ENCODE data around the gene SH3BP1. TPM values are rescaled to one million over a fixed set of nuclear protein-coding genes. Genes with fewer than 3 reads are reported as not detected.
A peak's percentile ranks its signal among the peaks of the same experiment; 100 is the strongest.
"Not testable (repeated sequence)": the region's sequence is repeated elsewhere in the genome, so short reads cannot be mapped to it uniquely, and the experiment has no call there.

The SH3BP1 gene
- total RNA-seq, 6 donors from 2014 or later: 11.4 to 58.7 (median 31.1) TPM

GRCh38 chr22:37647317-37647716 lies 7.8 kb downstream of the SH3BP1 start:
- ATAC-seq (ENCODE audit: low FRiP score in 2 of 2) (no peak), DNase-seq (no peak)
- 89 to 94% methylated on average over 8 of the region's 9 CpGs for WGBS, 2 donors
- TF ChIP-seq EP300 (IDR thresholded peaks at IDR 0.05) (no peak), CTCF (IDR thresholded peaks at IDR 0.05) (no peak), POLR2A (IDR thresholded peaks at IDR 0.05) (no peak), POLR2AphosphoS5 (IDR thresholded peaks at IDR 0.05) (no peak)
- no peaks in the 10 kb centered on the region for H3K27me3 ChIP-seq
- no peaks in the 10 kb centered on the region for H3K9me3 ChIP-seq
- H3K4me1 ChIP-seq: peaks cover 5 to 10% (median 9%) of the 10 kb centered on the region in 4 donors
- no peak overlapping the region for H3K27ac ChIP-seq
- no peak overlapping the region for H3K4me3 ChIP-seq
- H3K36me3 ChIP-seq: peaks cover 0 to 59% (median 18%) of the 10 kb centered on the region in 4 donors

GRCh38 chr22:37647928-37648327 lies 8.5 kb downstream of the SH3BP1 start:
- Histone ChIP-seq H3K27ac (no peak overlapping the region), H3K27me3 (no peaks in the 10 kb centered on the region), H3K36me3 (peaks cover 0 to 55% (median 18%) of the 10 kb centered on the region in 4 donors), H3K9me3 (no peaks in the 10 kb centered on the region), H3K4me3 (no peak overlapping the region), H3K4me1 (peaks cover 3 to 8% (median 8%) of the 10 kb centered on the region in 4 donors)
- TF ChIP-seq CTCF (IDR thresholded peaks at IDR 0.05): no peak
- TF ChIP-seq EP300 (IDR thresholded peaks at IDR 0.05): no peak
- no peak for TF ChIP-seq POLR2A (IDR thresholded peaks at IDR 0.05)
- TF ChIP-seq POLR2AphosphoS5 (IDR thresholded peaks at IDR 0.05): no peak
- ATAC-seq (ENCODE audit: low FRiP score in 2 of 2) (no peak), DNase-seq (no peak)
- WGBS, 2 donors: 84 to 96% methylated on average over 6 to 9 of the region's 9 CpGs

- ATAC-seq (ENCODE audit: low FRiP score in 2 of 2): no peak
- no peaks in the 10 kb centered on the region for H3K4me1 ChIP-seq
- H3K9me3 ChIP-seq: no peaks in the 10 kb centered on the region
- TF ChIP-seq POLR2AphosphoS5 (IDR thresholded peaks at IDR 0.05) (no peak), EP300 (IDR thresholded peaks at IDR 0.05) (no peak)
- DNase-seq: no peak
- no peak overlapping the region for H3K27ac ChIP-seq
- peaks cover 0 to 57% (median 25%) of the 10 kb centered on the region in 4 donors for H3K36me3 ChIP-seq
- 96% methylated on average over 17 of the region's 17 CpGs for WGBS, 2 donors
- H3K4me3 ChIP-seq: no peak overlapping the region
- H3K27me3 ChIP-seq: no peaks in the 10 kb centered on the region
Measured at GRCh38 chr22:37650463-37651136, 11.1 kb downstream of the SH3BP1 start.

GRCh38 chr22:37654563-37655251 lies 15.2 kb downstream of the SH3BP1 start:
- DNase-seq (no peak), ATAC-seq (ENCODE audit: low FRiP score in 2 of 2) (no peak)
- Histone ChIP-seq H3K27me3 (no peaks in the 10 kb centered on the region), H3K4me1 (peaks cover 12 to 17% (median 13%) of the 10 kb centered on the region in 4 donors), H3K4me3 (no peak overlapping the region), H3K27ac (no peak overlapping the region), H3K9me3 (no peaks in the 10 kb centered on the region), H3K36me3 (peaks cover 0 to 36% (median 20%) of the 10 kb centered on the region in 4 donors)
- TF ChIP-seq CTCF (IDR thresholded peaks at IDR 0.05) (no peak), EP300 (IDR thresholded peaks at IDR 0.05) (no peak), POLR2A (IDR thresholded peaks at IDR 0.05) (no peak), POLR2AphosphoS5 (IDR thresholded peaks at IDR 0.05) (no peak)
- WGBS, 2 donors: 89 to 92% methylated on average over 13 to 14 of the region's 14 CpGs

GRCh38 chr22:37655252-37655563 lies 15.7 kb downstream of the SH3BP1 start:
- Histone ChIP-seq H3K27me3 (no peaks in the 10 kb centered on the region), H3K4me1 (peaks cover 17 to 22% (median 18%) of the 10 kb centered on the region in 4 donors), H3K9me3 (no peaks in the 10 kb centered on the region), H3K36me3 (peaks cover 0 to 31% (median 18%) of the 10 kb centered on the region in 4 donors), H3K4me3 (no peak overlapping the region), H3K27ac (no peak overlapping the region)
- ATAC-seq (ENCODE audit: low FRiP score in 2 of 2): no peak
- TF ChIP-seq CTCF (IDR thresholded peaks at IDR 0.05) (no peak), EP300 (IDR thresholded peaks at IDR 0.05) (no peak), POLR2AphosphoS5 (IDR thresholded peaks at IDR 0.05) (no peak), POLR2A (IDR thresholded peaks at IDR 0.05) (no peak)
- WGBS, 2 donors: 95% methylated on average over 11 of the region's 17 CpGs; no CpG with 5 or more reads in 1 of the 2 donors
- DNase-seq: peak in 1 of 2 donors; percentile 82

- not testable (repeated sequence) for ATAC-seq (ENCODE audit: low FRiP score in 2 of 2); H3K27me3 ChIP-seq; H3K27ac ChIP-seq; DNase-seq; H3K9me3 ChIP-seq; H3K4me3 ChIP-seq
- peaks cover 29 to 35% (median 31%) of the 10 kb centered on the region in 4 donors for H3K4me1 ChIP-seq
- peaks cover 0 to 18% (median 12%) of the 10 kb centered on the region in 4 donors for H3K36me3 ChIP-seq
- WGBS, 2 donors: 92 to 94% methylated on average over 4 of the region's 4 CpGs
Measured at GRCh38 chr22:37656583-37656982, 17.1 kb downstream of the SH3BP1 start.

Data from upper lobe of left lung (tissue), 6 donors.